Coronary artery (tissue), 2 donors: ENCODE data around the gene FAM9B.

Experiments used
- DNase-seq: peaks from one replicate; pipeline ENCODE4 v3.0.0-alpha.2; 2017; ENCODE audit warnings: low spot score
- H3K27ac ChIP-seq, 2 donors: fragments of 200-600 bp; sonication (generic); one replicate each; pipeline ENCODE4 v1.5.1; 2016 to 2019
- H3K4me3 ChIP-seq: fragments of 200-600 bp; sonication (generic); 2 replicates; pipeline ENCODE4 v1.5.1; 2016; ENCODE audit warnings: mild to moderate bottlenecking, moderate library complexity
- TF ChIP-seq, protein P1 (sequence below): fragments of 200-600 bp; sonication (generic); IDR thresholded peaks from one replicate; pipeline ENCODE4 v1.5.1; 2019; ENCODE audit warnings: antibody characterized with exemption

Gene FAM9B

DNA sequence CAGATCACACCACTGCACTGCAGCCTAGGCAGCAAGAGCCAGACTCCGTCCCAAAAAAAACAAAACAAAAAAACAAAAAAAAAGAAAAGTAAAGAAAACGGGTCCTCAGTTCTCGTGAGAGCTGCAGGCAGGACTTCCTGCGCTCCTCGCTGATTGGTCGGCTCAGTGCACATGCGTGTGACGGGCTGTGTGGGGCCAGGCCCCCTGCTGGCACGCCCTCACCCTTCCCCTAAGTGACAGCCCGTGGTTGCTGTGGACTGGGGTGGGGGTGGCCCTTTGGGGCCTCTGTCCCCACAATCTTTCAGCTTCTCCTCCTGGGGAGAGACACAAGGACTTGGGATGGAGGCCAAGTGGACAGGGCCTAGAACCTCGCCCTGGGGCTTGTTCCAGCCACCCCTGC lies at the start of gene FAM9B:
Gene FAM9B (minus strand): TSS at position 139 of the 400 bp plus-strand sequence. CDS start 1,141 bp downstream, outside the sequence.
- Histone ChIP-seq H3K27ac (no peak within 1 kb of the TSS), H3K4me3 (no peak within 1 kb of the TSS)
- no peak for DNase-seq
- TF ChIP-seq, protein P1, sequence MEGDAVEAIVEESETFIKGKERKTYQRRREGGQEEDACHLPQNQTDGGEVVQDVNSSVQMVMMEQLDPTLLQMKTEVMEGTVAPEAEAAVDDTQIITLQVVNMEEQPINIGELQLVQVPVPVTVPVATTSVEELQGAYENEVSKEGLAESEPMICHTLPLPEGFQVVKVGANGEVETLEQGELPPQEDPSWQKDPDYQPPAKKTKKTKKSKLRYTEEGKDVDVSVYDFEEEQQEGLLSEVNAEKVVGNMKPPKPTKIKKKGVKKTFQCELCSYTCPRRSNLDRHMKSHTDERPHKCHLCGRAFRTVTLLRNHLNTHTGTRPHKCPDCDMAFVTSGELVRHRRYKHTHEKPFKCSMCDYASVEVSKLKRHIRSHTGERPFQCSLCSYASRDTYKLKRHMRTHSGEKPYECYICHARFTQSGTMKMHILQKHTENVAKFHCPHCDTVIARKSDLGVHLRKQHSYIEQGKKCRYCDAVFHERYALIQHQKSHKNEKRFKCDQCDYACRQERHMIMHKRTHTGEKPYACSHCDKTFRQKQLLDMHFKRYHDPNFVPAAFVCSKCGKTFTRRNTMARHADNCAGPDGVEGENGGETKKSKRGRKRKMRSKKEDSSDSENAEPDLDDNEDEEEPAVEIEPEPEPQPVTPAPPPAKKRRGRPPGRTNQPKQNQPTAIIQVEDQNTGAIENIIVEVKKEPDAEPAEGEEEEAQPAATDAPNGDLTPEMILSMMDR: no peak

DNA sequence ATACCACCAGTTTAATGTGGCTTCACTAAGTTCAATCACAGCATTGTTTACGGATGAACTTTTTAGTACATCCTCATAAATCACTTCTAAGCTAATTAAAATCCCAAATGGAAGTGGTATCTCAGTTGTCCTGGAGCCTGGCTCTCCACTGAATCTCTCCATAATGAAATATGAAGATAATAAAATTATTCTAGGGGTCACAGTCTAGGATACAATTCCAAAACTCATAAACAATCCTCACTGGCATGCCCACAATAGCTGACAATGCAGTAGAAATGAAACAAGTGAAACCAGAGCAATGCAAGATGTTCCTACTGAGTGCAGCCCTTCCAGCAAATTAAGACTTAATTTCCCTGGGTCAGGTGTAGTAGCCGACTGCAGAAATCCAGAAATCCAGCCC lies 47.3 kb upstream of the FAM9B start:
- TF ChIP-seq, protein P1: no peak
- DNase-seq: no peak
- Histone ChIP-seq H3K27ac (no peak overlapping the region), H3K4me3 (no peak overlapping the region)

- DNase-seq: no peak
- no peak overlapping the region for H3K27ac ChIP-seq
- TF ChIP-seq, protein P1: no peak
- no peak overlapping the region for H3K4me3 ChIP-seq
These were observed 40.4 kb upstream of the FAM9B start for GRCh38 chrX:9074326-9074725.

GRCh38 chrX:9072281-9072680 lies 38.4 kb upstream of the FAM9B start:
- TF ChIP-seq, protein P1: no peak
- Histone ChIP-seq H3K27ac (no peak overlapping the region), H3K4me3 (no peak overlapping the region)
- no peak for DNase-seq

DNA sequence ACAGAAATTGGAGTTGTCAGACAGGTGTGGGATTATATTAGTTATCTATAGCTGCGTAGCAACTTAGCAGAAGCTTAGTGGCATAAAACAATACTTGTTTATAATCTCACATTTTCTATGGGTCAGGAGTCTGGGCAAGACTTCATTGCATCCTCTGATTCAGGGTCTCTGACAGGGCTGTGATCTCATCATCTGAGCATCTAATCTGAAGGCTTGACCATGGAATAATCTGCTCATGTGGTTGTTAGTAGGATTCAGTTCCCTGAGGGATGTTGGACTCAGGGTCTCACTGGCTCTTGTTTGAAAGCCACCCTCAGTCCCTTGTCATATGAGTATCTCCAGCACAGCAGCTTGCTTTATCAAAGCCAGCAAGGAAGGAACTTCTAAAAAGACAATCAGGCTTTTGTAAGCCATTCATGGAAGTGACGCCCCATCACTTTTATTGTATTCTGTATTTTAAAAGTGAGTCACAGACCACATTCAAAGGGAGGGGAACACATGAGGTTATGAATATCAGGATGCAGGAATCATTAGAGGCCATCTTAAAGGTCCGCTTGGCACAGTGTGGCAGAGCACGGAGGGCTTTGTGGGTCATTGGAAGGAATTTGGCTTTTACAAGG lies 37.2 kb upstream of the FAM9B start:
- no peak for DNase-seq
- TF ChIP-seq, protein P1: no peak
- no peak overlapping the region for H3K27ac ChIP-seq
- no peak overlapping the region for H3K4me3 ChIP-seq

DNA sequence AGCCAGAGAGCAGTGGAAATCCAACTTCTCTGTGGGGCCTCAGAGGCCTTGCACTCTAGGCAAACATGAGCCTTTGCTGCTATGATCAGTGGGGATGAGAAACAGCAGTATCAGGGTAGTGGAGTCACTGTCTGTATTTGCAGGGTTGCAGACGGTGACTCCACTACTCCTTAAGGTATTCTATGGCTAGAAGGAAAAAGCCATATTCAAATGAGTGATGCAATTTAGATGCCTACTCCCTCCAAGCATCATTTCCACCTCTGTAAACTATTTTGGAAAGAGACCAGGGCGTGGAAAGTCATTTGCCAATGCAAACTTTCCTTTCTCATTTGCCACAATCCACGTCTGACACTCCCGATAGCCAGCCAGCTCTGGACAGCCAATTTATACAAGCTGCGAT lies 35.6 kb upstream of the FAM9B start:
- DNase-seq: no peak
- no peak overlapping the region for H3K4me3 ChIP-seq
- TF ChIP-seq, protein P1: no peak
- H3K27ac ChIP-seq: no peak overlapping the region

- DNase-seq: no peak
- Histone ChIP-seq H3K4me3 (no peak overlapping the region), H3K27ac (no peak overlapping the region)
- TF ChIP-seq, protein P1: no peak
These were observed 30.8 kb upstream of the FAM9B start for GRCh38 chrX:9064694-9065093.
